Stimulated activated CD8-positive, alpha-beta memory T cell treated with anti-CD3 and anti-CD28 coated beads, Interleukin-4, amount 100 ng/mL, for 4 hours (primary cell): ENCODE measurements around the gene GDI2.
"Not testable (repeated sequence)": the region's sequence is repeated elsewhere in the genome, so short reads cannot be mapped to it uniquely, and the experiment has no call there.

ENCODE experiments used
- DNase-seq, 2 donors: peaks; one replicate each; pipeline ENCODE4 v3.0.0-alpha.2; 2020; ENCODE audit warnings: low read depth in 2 of 2, low spot score in 1 of 2

Gene GDI2

GRCh38 chr10:5813341-5814109 lies at the start of gene GDI2:
TSS of gene GDI2 (minus strand) at chr10:5813434. CDS start at chr10:5813258, 176 bp downstream.
- DNase-seq, result peak; percentile 86 to 94

DNA sequence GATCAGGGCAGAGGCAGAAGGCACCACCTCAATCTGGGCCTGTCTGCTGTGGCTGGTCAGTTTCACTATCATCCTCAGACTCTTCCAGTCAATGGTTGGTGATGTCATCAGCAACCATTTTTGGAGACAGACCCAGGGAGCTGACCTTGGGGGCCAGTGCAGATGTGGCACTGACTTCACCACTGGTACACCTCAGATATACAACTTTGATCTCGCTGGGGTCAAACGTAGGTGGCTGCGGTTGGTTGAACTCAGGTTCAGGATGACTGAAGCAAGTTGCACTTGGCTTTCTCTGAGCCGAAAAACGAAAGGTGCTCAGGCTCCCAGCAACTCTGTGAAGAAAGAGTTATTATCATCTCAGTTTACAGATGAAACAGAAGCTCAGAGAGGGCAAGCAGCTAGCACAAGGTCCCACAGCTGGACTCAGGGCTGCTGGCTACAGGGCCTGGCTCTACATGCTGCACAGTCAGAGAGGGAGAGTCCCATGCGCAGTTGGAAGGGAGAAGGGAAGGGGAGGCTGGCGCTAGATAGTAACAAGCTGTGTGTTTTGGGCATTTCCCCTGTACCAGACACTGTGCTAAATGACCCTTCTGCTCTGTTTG lies 49.2 kb upstream of the GDI2 start:
- DNase-seq, result no peak

- no peak for DNase-seq
Observed at GRCh38 chr10:5860066-5860465, 46.8 kb upstream of the GDI2 start.

DNA sequence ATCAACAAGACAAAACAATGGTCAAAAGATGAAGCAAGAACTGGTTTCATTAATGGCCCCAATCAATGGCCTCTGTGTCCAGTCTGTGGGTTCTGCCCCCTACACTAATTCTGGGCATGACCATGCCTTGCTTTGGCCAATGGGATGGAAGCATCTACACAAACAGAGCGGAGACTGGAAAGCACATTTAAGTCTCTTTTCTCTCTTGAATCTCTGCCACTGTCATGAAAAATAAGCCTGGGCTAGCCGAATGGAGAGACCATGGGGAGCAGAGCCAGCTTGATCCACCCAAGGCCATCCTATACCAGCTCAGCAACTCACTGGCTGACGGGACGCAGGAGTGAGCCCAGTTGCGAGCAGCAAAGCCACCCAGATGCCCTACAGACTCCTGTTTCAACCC lies 45.6 kb upstream of the GDI2 start:
- no peak for DNase-seq

DNA sequence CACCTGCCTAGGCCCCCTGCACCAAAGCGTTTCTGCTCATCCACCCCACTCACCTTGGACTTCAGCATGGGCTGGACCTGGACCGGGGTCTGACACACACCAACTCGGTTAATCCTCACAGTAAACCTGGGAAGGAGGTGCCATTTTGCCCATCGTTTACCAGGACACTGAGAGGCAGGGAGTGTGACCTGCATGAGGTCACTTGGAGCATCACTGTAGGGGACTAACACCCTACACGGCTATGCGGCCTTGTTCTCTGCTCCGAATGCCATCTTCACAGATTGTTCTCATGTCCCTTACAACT lies 43.4 kb upstream of the GDI2 start:
- DNase-seq, result no peak

- DNase-seq, result no peak
Observed at GRCh38 chr10:5855979-5856700, 42.9 kb upstream of the GDI2 start.

GRCh38 chr10:5854131-5854475 lies 40.9 kb upstream of the GDI2 start:
- DNase-seq, result no peak

DNA sequence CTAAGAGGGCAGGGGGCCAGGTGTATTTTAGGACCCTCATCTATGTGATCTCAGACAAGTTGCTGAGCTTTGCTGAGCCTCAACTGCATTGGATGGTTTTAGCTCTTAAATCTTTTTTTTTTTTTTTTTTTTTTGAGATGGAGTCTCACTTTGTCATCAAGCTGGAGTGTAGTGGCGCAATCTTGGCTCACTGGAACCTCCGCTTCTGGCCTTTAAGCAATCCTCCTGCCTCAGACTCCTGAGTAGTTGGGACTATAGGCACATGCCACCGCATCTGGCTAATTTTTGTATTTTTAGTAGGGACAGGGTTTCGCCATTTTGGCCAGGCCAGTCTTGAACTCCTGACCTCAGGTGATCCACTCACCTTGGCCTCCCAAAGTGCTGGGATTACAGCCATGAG lies 33.4 kb upstream of the GDI2 start:
- DNase-seq, result not testable (repeated sequence)

DNA sequence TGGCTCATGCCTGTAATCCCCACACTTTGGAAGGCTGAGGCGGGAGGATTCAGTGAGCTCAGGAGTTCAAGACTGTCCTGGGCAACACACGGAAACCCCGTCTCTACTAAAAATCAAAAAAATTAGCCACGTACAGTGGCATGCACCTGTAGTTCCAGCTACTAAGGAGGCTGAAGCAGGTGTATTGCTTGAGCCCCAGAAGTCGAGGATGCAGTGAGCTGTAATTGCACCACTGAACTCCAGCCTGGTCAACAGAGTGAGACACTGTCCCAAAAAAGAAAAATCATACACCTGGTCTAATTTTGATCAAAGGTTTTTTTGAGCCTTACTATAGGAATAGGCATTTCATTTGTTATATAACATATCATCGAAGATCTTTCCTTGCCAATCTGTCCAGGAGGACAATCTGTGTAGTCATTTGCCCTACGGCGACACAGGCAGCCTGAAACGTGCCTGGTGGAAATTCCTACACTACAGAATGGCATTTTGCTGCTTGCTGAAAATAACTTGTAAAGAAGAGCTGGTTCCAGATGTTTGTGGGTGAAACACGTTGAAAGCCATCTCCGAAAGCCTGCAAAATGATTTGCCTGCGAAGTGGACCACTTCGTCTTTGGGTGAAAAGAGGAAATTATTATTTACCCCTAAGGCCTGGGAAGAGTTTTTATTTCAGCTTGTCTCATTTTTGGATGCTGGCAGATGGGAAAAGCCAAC lies 31.3 kb upstream of the GDI2 start:
- no peak for DNase-seq

GRCh38 chr10:5843686-5844344 lies 30.6 kb upstream of the GDI2 start:
- no peak for DNase-seq

GRCh38 chr10:5841965-5842364 lies 28.7 kb upstream of the GDI2 start:
- DNase-seq, result no peak

- DNase-seq, result no peak
Observed at GRCh38 chr10:5840314-5841307, 27.4 kb upstream of the GDI2 start.

- DNase-seq, result not testable (repeated sequence)
Observed at GRCh38 chr10:5836181-5836580, 22.9 kb upstream of the GDI2 start.

DNA sequence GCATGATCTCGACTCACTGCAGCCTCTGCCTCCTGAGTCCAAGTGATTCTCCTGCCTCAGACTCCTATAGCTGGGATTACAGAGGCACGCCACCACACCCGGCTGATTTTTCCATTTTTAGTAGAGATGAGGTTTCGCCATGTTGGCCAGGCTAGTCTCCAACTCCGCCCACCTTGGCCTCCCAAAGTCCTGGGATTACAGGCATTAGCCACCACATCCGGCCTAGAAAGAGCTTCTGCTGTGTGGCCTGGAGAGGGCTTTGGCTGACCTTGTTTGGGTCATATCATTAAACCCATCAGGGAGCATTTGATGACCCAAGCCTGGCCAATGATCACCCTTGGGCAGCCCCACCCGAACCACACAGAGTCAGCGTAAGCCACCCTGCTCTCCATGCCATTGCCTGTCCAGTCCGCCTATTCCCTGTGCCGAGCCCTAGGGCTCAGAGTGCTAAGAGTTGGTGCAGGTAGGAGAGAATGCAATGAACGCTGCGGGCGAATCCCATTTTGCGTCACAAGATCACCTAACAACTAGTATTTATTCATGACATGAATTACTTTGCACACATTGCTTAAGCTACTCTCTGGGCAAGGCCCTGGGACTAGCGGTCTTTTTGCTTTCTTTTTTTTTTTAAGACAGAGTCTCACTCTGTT lies 22.3 kb upstream of the GDI2 start:
- no peak for DNase-seq

- DNase-seq, result no peak
Observed at GRCh38 chr10:5833814-5834213, 20.6 kb upstream of the GDI2 start.

GRCh38 chr10:5832946-5833345 lies 19.7 kb upstream of the GDI2 start:
- no peak for DNase-seq

DNA sequence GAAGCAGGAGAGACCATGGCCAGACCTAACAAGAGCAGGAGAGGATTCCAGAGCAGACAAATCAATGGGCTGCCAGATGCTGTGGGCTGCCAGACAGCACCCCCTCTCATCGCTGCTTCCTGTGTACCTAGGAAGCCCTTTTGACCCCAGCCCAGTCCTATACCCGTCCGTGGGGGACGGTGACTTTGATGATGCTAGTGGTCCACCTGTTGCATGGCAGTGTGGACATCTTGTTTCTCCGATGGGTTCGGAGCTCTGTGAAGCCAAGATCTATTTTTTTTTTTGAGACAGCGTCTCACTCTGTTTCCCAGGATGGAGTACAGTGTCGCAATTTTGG lies 18.2 kb upstream of the GDI2 start:
- no peak for DNase-seq

DNA sequence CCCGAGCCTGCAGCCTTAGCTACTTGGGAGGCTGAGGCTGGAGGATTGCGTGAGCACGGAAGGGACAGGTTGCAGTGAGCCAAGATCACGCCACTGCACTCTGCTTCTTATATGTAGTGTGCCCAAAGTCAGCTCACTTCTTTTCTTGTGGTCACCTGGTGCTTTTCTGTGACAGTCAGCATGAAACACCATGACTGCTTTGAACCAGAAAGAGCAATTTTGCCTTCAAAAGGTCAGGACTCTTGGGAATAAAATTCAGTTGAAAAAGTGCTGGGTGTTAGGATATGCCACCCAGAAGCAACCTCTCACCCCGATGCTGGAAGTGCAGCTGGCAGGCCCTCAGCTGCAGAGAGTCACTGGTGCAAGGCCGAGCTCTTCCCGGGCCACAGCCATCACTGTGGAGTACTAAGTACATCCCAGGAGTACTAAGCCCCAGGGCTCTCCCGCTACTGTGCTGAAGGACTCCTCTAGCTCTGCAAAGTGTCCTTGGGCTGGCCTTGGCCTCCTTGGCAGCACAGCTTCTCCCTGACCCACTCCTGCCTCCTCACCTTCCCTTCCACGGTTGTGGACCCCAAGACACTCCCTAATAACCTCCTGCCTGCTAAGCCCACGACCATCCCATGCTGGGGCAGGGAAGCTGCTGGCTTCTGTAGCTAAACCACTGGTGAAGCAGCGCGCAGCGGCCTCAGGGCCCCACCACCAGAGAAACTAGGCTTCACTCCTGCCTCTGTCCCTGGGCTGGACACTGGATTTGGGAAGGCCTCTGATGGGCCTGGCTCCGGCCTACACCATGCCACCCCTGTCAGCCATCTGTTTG lies 17.6 kb upstream of the GDI2 start:
- DNase-seq, result no peak

- DNase-seq, result no peak
Observed at GRCh38 chr10:5829267-5829666, 16.0 kb upstream of the GDI2 start.
